Tibial nerve (tissue), 4 donors: ENCODE data around the gene GTPBP2. TPM values are rescaled to one million over a fixed set of nuclear protein-coding genes. Genes with fewer than 3 reads are reported as not detected.
"Not testable (repeated sequence)": the region's sequence is repeated elsewhere in the genome, so short reads cannot be mapped to it uniquely, and the experiment has no call there.

Source experiments
- DNase-seq, 2 donors: peaks; one replicate each; pipeline ENCODE4 v3.0.0-alpha.2; 2019; ENCODE audit warnings: low spot score in 2 of 2
- H3K27ac ChIP-seq, 4 donors: fragments of 200-600 bp; sonication (generic) in 3 of 4; one replicate each; pipeline ENCODE4 v1.5.1; 2017 to 2019; ENCODE audit warnings: mild to moderate bottlenecking in 1 of 4
- H3K27me3 ChIP-seq, 2 donors: fragments of 200-600 bp; sonication (generic) in 1 of 2; one replicate each; pipeline versions ENCODE4 v1.5.1 to v1.6.0; 2017 to 2019
- H3K36me3 ChIP-seq, 3 donors: fragments of 200-600 bp; sonication (generic); one replicate each; pipeline ENCODE4 v1.5.1; 2018 to 2019
- H3K4me1 ChIP-seq, 4 donors: fragments of 200-600 bp; sonication (generic) in 3 of 4; one replicate each; pipeline ENCODE4 v1.5.1; 2017 to 2019
- H3K4me3 ChIP-seq, 4 donors: fragments of 200-600 bp; sonication (generic) in 3 of 4; one replicate each; pipeline ENCODE4 v1.5.1; 2017 to 2019; ENCODE audit warnings: mild to moderate bottlenecking in 1 of 4, moderate library complexity in 1 of 4
- H3K9me3 ChIP-seq, 4 donors: fragments of 200-600 bp; sonication (generic) in 3 of 4; one replicate each; pipeline ENCODE4 v1.5.1; 2017 to 2019
- CTCF ChIP-seq, 5 experiments: fragments of 200-600 bp in 3 of 5; fragments of 450-650 bp in 2 of 5; sonication (generic) in 3 of 5; IDR thresholded peaks; one replicate each; pipeline ENCODE4 v1.5.1; 2016 to 2019; ENCODE audit warnings: antibody characterized with exemption in 5 of 5, mild to moderate bottlenecking in 3 of 5, moderate library complexity in 2 of 5
- EP300 ChIP-seq, 2 donors: sonication (generic); formaldehyde crosslinking; IDR thresholded peaks; one replicate each; pipeline ENCODE4 v1.6.1; 2017; ENCODE audit warnings: antibody characterized with exemption in 2 of 2, mild to moderate bottlenecking in 1 of 2
- POLR2A ChIP-seq, 2 donors: fragments of 450-650 bp; IDR thresholded peaks; one replicate each; pipeline ENCODE4 v1.6.1; 2017; ENCODE audit warnings: antibody characterized with exemption in 2 of 2, mild to moderate bottlenecking in 2 of 2, moderate library complexity in 2 of 2
- WGBS, 2 donors: methylation state at CpG; one replicate each; pipeline ENCODE4 v1.1.5; 2018; 5-methylcytosine and 5-hydroxymethylcytosine counted together
- total RNA-seq, 4 donors: library from RNA; depleted of rRNA; stranded (reverse); fragments of >200 nt; gene quantifications; one replicate each; pipeline ENCODE4 v1.1.0, GENCODE V29; 2016

The GTPBP2 gene
- total RNA-seq, 4 donors from 2014 or later = 33.2 to 58.5 (median 39.7) TPM

DNA sequence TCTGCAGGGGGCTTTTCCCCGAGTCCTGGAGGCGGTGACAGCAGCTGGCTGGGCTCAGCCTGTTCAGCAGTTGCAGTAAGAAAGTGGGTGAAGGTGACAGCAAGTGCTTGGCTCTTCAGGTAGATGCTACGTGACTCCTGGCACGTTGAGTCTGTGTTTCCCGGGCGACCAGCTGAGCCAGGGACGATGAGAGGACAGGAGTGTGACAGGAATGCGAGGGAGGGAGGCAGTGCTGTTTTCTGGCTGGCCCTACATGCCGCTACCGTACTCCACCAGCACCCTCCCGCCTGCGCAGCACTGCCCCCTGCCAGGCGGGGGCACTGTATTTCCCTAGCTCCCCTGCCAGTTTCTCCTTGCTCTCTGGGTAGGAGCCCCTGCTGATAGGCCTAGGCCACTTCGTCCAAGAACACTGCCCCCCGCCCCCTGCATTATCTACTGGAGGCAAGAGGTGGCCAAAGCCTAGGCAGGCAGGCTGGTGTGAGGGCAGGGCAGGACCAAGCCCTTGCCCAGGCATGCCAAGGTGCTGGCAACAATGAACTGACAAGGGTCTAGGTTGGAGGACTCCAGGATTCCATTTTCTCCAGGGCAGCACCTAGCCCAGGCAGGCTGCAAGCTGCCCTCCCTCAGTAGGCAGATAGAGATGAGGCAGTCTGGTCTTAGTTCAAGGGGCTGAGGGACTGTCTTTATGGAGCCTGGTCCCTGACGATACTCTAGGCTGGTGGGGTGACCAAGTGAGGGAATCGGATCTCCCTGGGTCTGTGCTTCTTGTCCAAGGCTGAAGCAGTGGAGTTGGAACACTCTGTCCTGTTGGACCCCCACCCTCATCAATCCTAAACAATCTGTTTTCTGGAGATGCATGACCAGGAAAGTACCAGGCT is 39.3 kb upstream of the GTPBP2 start:
- H3K27me3 ChIP-seq = no peaks in the 10 kb centered on the region
- TF ChIP-seq EP300 (IDR thresholded peaks at IDR 0.05) = peak in 1 of 2 donors; percentile 5
- TF ChIP-seq CTCF (IDR thresholded peaks at IDR 0.05) = peak; percentile 41 to 64 (median 49)
- TF ChIP-seq POLR2A (IDR thresholded peaks at IDR 0.05) = no peak
- no peaks in the 10 kb centered on the region for H3K9me3 ChIP-seq
- 24 to 36% methylated on average over 17 of the region's 17 CpGs for WGBS, 2 donors
- peaks cover 0 to 56% (median 24%) of the 10 kb centered on the region in 4 donors for H3K4me1 ChIP-seq
- H3K27ac ChIP-seq = peak overlapping the region; percentile 64 to 84 (median 68)
- H3K36me3 ChIP-seq = peaks cover 0 to 31% (median 6%) of the 10 kb centered on the region in 3 donors
- no peak overlapping the region for H3K4me3 ChIP-seq
- no peak for DNase-seq

DNA sequence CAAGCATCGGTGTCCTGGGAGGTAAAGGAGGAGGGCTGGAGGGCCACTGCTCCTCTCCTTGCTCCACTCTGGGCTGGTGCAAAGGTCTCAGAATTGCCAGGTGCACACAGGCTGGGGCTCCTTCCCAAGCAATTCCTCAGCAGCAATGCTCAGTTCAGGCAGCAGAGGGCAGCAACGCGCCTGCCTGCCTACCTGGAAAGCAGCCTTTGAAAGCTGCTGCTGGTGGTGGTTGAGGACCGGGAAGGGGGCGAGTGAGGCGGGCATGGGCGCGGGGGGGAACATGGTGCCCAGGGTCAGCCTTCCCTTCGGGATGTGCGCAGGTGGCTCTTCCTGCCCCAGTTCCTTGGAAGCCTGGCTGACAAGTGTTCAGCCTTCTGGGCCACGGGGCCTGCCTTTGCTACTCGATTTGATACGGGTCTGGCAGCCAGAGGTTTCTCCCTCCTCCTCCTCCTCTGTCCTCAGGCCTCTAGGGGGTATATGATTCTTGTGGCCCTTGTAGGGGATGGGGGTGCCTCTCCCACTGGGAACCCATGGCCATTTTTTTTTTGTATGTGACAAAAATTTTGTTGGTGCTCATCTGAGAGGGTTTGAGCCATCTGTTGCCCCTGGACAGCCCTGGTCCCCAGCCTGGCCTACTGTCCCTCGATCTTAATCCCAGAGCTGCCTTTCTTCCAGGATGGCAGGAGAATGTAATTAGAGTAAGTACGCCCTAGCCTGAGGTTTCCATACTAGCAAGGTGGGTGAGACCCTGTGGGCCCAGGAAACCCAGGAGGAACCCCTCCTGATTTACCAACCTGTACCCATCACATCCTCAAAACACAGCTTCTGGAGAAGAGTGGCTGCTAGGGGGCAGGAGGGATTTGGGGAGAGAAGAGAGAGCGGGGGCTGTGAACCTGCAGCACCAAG is 38.4 kb upstream of the GTPBP2 start:
- Histone ChIP-seq H3K4me1 (peaks cover 0 to 49% (median 24%) of the 10 kb centered on the region in 4 donors), H3K4me3 (peak overlapping the region in 1 of 4 donors; percentile 10), H3K9me3 (no peaks in the 10 kb centered on the region), H3K27me3 (no peaks in the 10 kb centered on the region), H3K27ac (peak overlapping the region in 1 of 4 donors; percentile 70), H3K36me3 (peaks cover 0 to 22% (median 5%) of the 10 kb centered on the region in 3 donors)
- WGBS, 2 donors = 14 to 16% methylated on average over 10 to 14 of the region's 16 CpGs
- TF ChIP-seq POLR2A (IDR thresholded peaks at IDR 0.05) (no peak), CTCF (IDR thresholded peaks at IDR 0.05) (peak; percentile 90 to 97 (median 94)), EP300 (IDR thresholded peaks at IDR 0.05) (peak in 1 of 2 donors; percentile 29)
- DNase-seq = peak; percentile 87 to 92

DNA sequence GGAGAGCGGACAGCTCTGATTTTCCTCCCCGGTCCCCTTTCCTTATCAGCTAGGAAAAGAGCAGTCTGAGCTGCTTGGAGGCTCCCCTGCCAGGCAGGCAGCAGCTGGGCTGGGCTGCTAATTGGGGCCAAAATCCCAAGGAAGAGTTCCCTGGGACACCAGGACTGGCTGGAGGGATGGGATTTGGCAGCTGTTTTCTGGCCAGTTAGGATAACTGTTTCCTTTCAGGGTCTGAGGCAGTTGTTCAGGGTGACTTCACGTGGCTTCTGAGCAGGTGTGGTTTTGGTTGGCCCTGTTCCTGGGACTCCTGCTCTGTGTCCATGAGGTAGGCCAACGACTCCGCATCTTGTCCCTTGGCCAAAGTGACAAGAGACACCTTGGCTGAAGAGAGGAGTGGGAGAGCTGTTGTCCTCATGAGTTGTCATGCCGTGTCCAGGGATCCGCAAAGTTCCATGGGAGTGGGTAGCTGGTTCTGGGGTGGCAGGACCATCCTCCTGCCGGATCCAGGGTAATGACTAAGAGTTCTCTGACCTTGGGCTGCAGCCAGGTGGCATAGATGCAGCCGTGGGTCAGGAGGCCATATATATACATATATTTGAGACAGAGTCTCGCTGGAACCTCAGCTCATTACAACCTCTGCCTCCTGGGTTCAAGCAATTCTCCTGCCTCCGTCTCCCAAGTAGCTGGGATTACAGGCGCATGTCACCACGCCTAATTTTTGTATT is 37.3 kb upstream of the GTPBP2 start:
- TF ChIP-seq EP300 (IDR thresholded peaks at IDR 0.05) = no peak
- TF ChIP-seq POLR2A (IDR thresholded peaks at IDR 0.05) = no peak
- TF ChIP-seq CTCF (IDR thresholded peaks at IDR 0.05) = no peak
- no peak overlapping the region for H3K4me3 ChIP-seq
- H3K27ac ChIP-seq = no peak overlapping the region
- no peaks in the 10 kb centered on the region for H3K27me3 ChIP-seq
- peaks cover 0 to 42% (median 24%) of the 10 kb centered on the region in 4 donors for H3K4me1 ChIP-seq
- WGBS, 2 donors = 68 to 75% methylated on average over 13 of the region's 13 CpGs
- H3K9me3 ChIP-seq = no peaks in the 10 kb centered on the region
- H3K36me3 ChIP-seq = peaks cover 0 to 11% (median 2%) of the 10 kb centered on the region in 3 donors
- DNase-seq = no peak

DNA sequence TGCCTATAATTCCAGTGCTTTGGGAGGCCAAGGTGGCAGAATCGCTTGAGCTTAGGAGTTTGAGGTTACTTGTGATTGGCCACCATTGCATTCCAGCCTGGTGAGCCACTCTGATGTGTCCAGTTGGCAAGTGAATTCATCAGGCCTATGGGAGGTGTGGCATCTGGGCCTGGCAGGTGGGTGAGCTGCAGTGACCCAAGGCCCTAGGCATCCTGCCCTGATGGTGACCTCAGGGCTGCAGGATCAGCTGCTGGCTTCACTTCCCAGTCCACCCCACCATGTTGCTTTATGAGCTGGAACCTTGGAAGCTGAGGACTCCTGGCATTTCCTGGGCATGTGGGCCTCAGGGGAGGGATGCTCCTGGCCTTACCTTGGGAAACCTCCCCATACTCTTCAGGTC is 36.3 kb upstream of the GTPBP2 start:
- no peak overlapping the region for H3K27ac ChIP-seq
- WGBS, 2 donors = 100% methylated on average over 1 of the region's 1 CpG; no CpG with 5 or more reads in 1 of the 2 donors
- DNase-seq = no peak
- H3K36me3 ChIP-seq = peaks cover 0 to 1% (median 0%) of the 10 kb centered on the region in 3 donors
- no peak overlapping the region for H3K4me3 ChIP-seq
- no peaks in the 10 kb centered on the region for H3K27me3 ChIP-seq
- no peaks in the 10 kb centered on the region for H3K9me3 ChIP-seq
- TF ChIP-seq POLR2A (IDR thresholded peaks at IDR 0.05) (no peak), CTCF (IDR thresholded peaks at IDR 0.05) (no peak), EP300 (IDR thresholded peaks at IDR 0.05) (no peak)
- H3K4me1 ChIP-seq = peaks cover 0 to 35% (median 24%) of the 10 kb centered on the region in 4 donors

DNA sequence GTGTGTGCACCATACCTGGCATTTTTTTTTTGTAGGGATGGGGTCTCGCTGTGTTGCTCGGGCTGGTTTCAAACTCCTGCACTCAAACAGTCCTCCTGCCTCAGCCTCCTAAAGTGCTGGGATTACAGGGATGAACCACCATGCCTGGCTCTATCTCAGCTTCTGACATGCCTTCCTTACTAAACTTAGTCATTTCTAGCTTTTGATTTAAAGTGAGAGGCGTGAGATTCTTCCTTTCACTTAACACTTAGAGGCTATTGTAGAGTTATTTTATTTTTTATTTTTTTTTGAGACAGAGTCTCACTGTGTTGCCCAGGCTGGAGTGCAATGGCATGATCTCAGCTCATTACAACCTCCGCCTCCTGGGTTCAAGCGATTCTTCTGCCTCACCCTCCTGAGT is 33.9 kb upstream of the GTPBP2 start:
- not testable (repeated sequence) for DNase-seq
- 90 to 92% methylated on average over 5 of the region's 5 CpGs for WGBS, 2 donors

More for the DNA sequence above, 33.9 kb upstream of the GTPBP2 start:
- H3K27me3 ChIP-seq, H3K4me3 ChIP-seq, H3K9me3 ChIP-seq, H3K36me3 ChIP-seq, H3K27ac ChIP-seq: not testable (repeated sequence)
- H3K4me1 ChIP-seq = peaks cover 0 to 11% (median 5%) of the 10 kb centered on the region in 4 donors
